Vagina (tissue), 2 donors: ENCODE data around the gene ASPHD1. TPM values are rescaled to one million over a fixed set of nuclear protein-coding genes. Genes with fewer than 3 reads are reported as not detected.

Source experiments
- DNase-seq, 2 donors: peaks; one replicate each; pipeline ENCODE4 v3.0.0-alpha.2; 2017; ENCODE audit errors: extremely low spot score in 2 of 2
- H3K27ac ChIP-seq: fragments of 200-600 bp; sonication (generic); one replicate; pipeline ENCODE4 v1.5.1; 2019
- H3K27me3 ChIP-seq: fragments of 200-600 bp; sonication (generic); one replicate; pipeline ENCODE4 v1.5.1; 2019
- H3K36me3 ChIP-seq, 2 donors: fragments of 200-600 bp; sonication (generic); one replicate each; pipeline ENCODE4 v1.5.1; 2017 to 2019
- H3K4me1 ChIP-seq: fragments of 200-600 bp; sonication (generic); one replicate; pipeline ENCODE4 v1.5.1; 2019
- H3K4me3 ChIP-seq, 2 donors: fragments of 200-600 bp; sonication (generic); 1 replicate in 1 of 2; 2 replicates in 1 of 2; pipeline ENCODE4 v1.5.1; 2016 to 2019
- H3K9me3 ChIP-seq: fragments of 200-600 bp; sonication (generic); one replicate; pipeline ENCODE4 v1.5.1; 2019
- CTCF ChIP-seq, 3 experiments: fragments of 450-650 bp in 2 of 3; fragments of 200-600 bp in 1 of 3; sonication (generic) in 1 of 3; IDR thresholded peaks; one replicate each; pipeline ENCODE4 v1.5.1; 2017 to 2019; ENCODE audit warnings: antibody characterized with exemption in 3 of 3, mild to moderate bottlenecking in 2 of 3, moderate library complexity in 2 of 3
- POLR2A ChIP-seq, 2 donors: fragments of 450-650 bp; IDR thresholded peaks; one replicate each; pipeline ENCODE4 v1.6.1; 2017; ENCODE audit warnings: antibody characterized with exemption in 2 of 2, mild to moderate bottlenecking in 2 of 2, moderate library complexity in 2 of 2
- POLR2AphosphoS5 ChIP-seq, 2 donors: sonication (generic); formaldehyde crosslinking; IDR thresholded peaks; one replicate each; pipeline ENCODE4 v1.9.0; 2017; ENCODE audit warnings: antibody characterized with exemption in 2 of 2, mild to moderate bottlenecking in 2 of 2, low read depth in 1 of 2; ENCODE audit not compliant: insufficient read depth in 1 of 2
- intact Hi-C: fragments of 100-400 bp; cut with DNase I; formaldehyde crosslinking; loops from one replicate; pipeline ENCODE4 v1.15.1; 2023
- total RNA-seq: library from RNA; depleted of rRNA; stranded (reverse); fragments of >200 nt; gene quantifications from one replicate; pipeline ENCODE4 v1.2.3, GENCODE V29; 2016

The ASPHD1 gene
- total RNA-seq, 1 donor from 2014 or later, result not detected

- H3K4me1 ChIP-seq, result peaks cover 19% of the 10 kb centered on the region
- intact Hi-C loops, result no loop called here
- H3K9me3 ChIP-seq, result no peaks in the 10 kb centered on the region
- H3K27ac ChIP-seq, result no peak overlapping the region
- H3K27me3 ChIP-seq, result no peaks in the 10 kb centered on the region
- TF ChIP-seq CTCF (IDR thresholded peaks at IDR 0.05) (no peak), POLR2A (IDR thresholded peaks at IDR 0.05) (no peak), POLR2AphosphoS5 (IDR thresholded peaks at IDR 0.05; ENCODE audit: insufficient read depth in 1 of 2, low read depth in 1 of 2) (no peak)
- no peak for DNase-seq
- H3K36me3 ChIP-seq, result no peaks in the 10 kb centered on the region
- H3K4me3 ChIP-seq, result no peak overlapping the region
Measured at GRCh38 chr16:29940656-29941055, 40.4 kb downstream of the ASPHD1 start.

- DNase-seq, result peak in 1 of 2 donors; percentile 94
- Histone ChIP-seq H3K27ac (peak overlapping the region; percentile 55), H3K4me1 (peaks cover 19% of the 10 kb centered on the region), H3K36me3 (no peaks in the 10 kb centered on the region), H3K4me3 (no peak overlapping the region), H3K9me3 (no peaks in the 10 kb centered on the region), H3K27me3 (no peaks in the 10 kb centered on the region)
- no peak for TF ChIP-seq CTCF (IDR thresholded peaks at IDR 0.05)
- peak in 1 of 2 donors; percentile 84 for TF ChIP-seq POLR2AphosphoS5 (IDR thresholded peaks at IDR 0.05; ENCODE audit: insufficient read depth in 1 of 2, low read depth in 1 of 2)
- intact Hi-C loops, result no loop called here
Measured at GRCh38 chr16:29943846-29944799, 43.8 kb downstream of the ASPHD1 start.

DNA sequence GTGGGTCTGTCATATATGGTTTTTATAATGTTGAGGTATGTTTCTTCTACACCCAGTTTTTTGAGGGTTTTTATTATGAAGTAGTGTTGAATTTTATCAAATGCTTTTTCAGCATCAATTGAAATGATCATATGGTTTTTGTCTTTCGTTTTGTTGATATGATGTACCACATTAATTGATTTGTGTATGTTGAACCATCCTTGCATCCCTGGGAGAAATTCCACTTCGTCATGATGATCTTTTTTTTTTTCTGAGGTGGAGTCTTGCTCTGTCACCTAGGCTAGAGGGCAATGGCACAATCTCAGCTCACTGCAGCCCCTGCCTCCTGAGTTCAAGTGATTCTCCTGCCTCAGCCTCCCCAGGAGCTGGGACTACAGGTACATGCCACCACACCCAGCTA lies 47.6 kb downstream of the ASPHD1 start:
- peaks cover 19% of the 10 kb centered on the region for H3K4me1 ChIP-seq
- intact Hi-C loops, result no loop called here

DNA sequence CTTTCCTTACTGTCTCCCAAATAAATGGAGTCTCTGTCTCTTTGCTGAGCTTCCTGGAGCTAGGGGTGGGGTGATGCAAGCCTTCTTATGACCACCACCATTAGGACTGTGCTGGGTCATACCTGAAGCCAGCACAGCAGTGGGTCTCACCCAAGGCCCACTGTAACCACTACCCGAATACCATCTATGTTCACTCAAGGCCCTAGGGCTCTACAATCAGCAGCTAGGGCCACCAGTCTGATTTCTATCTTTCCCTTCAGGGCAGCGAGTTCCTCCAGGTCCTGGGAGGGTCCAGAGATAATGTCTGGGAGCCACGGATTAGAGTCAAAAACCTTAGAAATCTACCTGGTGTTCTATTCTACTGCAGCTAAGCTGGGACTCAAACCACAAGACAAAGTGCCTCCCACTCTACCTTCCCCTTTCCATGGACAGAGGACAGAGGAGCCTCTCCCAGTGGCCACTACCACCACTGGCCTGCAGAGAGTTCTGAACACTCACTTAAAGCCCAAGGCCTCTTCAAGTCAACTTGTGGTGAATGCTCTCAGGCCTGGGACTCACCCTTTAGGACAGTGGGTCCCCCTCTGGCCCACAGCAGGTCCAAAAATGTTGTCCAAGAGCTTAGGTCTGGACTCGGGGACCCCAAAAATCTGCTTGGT lies 50.6 kb downstream of the ASPHD1 start:
- no peaks in the 10 kb centered on the region for H3K4me1 ChIP-seq
- H3K4me3 ChIP-seq, result no peak overlapping the region
- H3K9me3 ChIP-seq, result no peaks in the 10 kb centered on the region
- intact Hi-C loops, result loop anchor here (10.0 kb wide), 1 partner anchor 96 kb away; no protein-coding TSS in a partner anchor
- no peak for DNase-seq
- no peaks in the 10 kb centered on the region for H3K27me3 ChIP-seq
- no peak for TF ChIP-seq POLR2A (IDR thresholded peaks at IDR 0.05)
- no peak for TF ChIP-seq CTCF (IDR thresholded peaks at IDR 0.05)
- no peak for TF ChIP-seq POLR2AphosphoS5 (IDR thresholded peaks at IDR 0.05; ENCODE audit: insufficient read depth in 1 of 2, low read depth in 1 of 2)
- no peaks in the 10 kb centered on the region for H3K36me3 ChIP-seq
- no peak overlapping the region for H3K27ac ChIP-seq

More for the DNA sequence above, 47.6 kb downstream of the ASPHD1 start:
- no peak overlapping the region for H3K27ac ChIP-seq
- no peaks in the 10 kb centered on the region for H3K27me3 ChIP-seq
- no peak for TF ChIP-seq POLR2A (IDR thresholded peaks at IDR 0.05)
- TF ChIP-seq CTCF (IDR thresholded peaks at IDR 0.05), result no peak
- no peak for TF ChIP-seq POLR2AphosphoS5 (IDR thresholded peaks at IDR 0.05; ENCODE audit: insufficient read depth in 1 of 2, low read depth in 1 of 2)
- no peak for DNase-seq
- H3K9me3 ChIP-seq, result no peaks in the 10 kb centered on the region
- no peak overlapping the region for H3K4me3 ChIP-seq
- no peaks in the 10 kb centered on the region for H3K36me3 ChIP-seq
